ENCODE measurements around the gene HIPK3. TPM values are rescaled to one million over a fixed set of nuclear protein-coding genes. Genes with fewer than 3 reads are reported as not detected.

The HIPK3 gene
- total and polyA plus RNA-seq, 9 of the 15 experiments (the other 6 are each of a cell fraction or from before 2014, with no cell fraction given), result 2.3 to 19.6 (median 7.5) TPM

DNA sequence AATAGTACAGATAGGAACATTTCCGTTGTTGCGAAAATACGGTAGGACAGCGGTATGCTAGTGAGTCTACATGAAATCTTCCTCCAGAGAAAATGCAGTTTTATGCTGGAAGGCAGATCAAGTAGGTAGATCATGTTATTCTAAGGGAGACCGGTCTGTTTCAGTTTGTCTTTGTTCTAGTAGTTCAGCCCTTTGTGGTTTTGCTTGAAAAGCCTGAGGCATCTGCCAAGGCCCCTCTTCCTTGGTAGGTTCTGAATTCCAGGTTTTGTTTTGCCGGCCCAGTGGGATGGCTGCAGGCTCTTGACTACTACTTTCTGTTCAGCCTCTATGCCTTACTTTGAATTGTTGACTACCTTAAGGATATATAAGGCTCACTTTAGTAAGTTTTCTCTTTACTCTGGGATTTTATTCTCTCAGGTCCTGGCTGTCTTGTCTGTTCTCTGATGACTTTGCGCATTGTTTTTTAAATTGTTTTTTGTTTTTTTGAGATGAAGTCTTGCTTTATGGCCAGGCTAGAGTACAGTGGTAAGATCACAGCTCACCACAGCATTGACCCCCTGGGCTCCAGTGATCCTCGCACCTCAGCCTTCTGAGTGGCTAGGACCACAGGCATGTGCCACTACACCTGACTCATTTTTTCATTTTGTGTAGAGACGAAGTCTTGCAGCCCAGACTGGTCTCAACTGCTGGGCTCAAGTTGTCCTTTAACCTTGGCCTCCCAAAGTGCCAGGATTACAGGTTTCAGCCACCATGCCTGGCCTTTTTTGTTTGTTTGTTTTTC lies 53.7 kb downstream of the HIPK3 start (continued):
- TF ChIP-seq, protein P1, sequence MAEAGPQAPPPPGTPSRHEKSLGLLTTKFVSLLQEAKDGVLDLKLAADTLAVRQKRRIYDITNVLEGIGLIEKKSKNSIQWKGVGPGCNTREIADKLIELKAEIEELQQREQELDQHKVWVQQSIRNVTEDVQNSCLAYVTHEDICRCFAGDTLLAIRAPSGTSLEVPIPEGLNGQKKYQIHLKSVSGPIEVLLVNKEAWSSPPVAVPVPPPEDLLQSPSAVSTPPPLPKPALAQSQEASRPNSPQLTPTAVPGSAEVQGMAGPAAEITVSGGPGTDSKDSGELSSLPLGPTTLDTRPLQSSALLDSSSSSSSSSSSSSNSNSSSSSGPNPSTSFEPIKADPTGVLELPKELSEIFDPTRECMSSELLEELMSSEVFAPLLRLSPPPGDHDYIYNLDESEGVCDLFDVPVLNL (CRISPR knock-in tag; IDR thresholded peaks at IDR 0.05; ENCODE audit: low read depth), result no peak

DNA sequence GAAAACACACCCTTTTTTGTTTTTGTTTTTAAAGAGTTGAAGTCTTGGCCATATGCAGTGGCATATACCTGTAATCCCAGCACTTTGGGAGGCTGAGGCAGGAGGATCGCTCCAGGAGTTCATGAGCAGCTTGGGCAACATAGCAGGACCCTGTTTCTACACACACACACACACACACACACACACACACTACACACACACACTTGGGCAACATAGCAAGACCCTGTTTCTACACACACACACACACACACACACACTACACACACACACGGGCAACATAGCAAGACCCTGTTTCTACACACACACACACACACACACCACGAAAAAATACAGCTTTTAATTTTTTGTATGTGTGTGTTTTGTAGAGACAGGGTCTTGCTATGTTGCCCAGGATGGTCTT lies 54.5 kb downstream of the HIPK3 start:
- no peak overlapping the region for H3K9ac ChIP-seq (ENCODE audit: insufficient read depth in 1 of 2, low read depth in 2 of 2, low read length in 2 of 2)
- ChIA-PET POLR2A (no interaction called here), CTCF (ENCODE audit: low intra/inter-chr PET ratio) (no interaction called here)
- no peaks in the 10 kb centered on the region; a peak in 1 of 5 replicates for H3K4me1 ChIP-seq (replicated peaks in 1 of 2; ENCODE audit: control insufficient read depth in 2 of 2, insufficient read depth in 2 of 2, low read length in 2 of 2)
- no peak overlapping the region for H3K27ac ChIP-seq (ENCODE audit: extremely low read depth, low read depth, low read length)
- no peaks in the 10 kb centered on the region for H4K20me1 ChIP-seq (replicated peaks; ENCODE audit: control insufficient read depth, insufficient read depth, low read length)
- no peak for FAIRE-seq
- no TSS peak for BruUV-seq (replicated peaks)
- no peaks in the 10 kb centered on the region for H3K36me3 ChIP-seq (ENCODE audit: control insufficient read depth, insufficient read depth, low read length)
- no peak overlapping the region for H2AFZ ChIP-seq (ENCODE audit: low read depth, low read length)
- no peaks in the 10 kb centered on the region for H3K9me3 ChIP-seq (replicated peaks; ENCODE audit: control insufficient read depth, insufficient read depth, low read depth, low read length)
- ATAC-seq, result no peak
- no peak overlapping the region for H3K4me3 ChIP-seq
- H3K4me2 ChIP-seq (ENCODE audit: insufficient read depth, low read length), result no peak overlapping the region
- peaks cover 25% of the 10 kb centered on the region for H3K79me2 ChIP-seq (ENCODE audit: control insufficient read depth, insufficient read depth, low read length)
- intact Hi-C loops (cut with micrococcal nuclease), result no loop called here
- in situ Hi-C loops (cut with MboI), result no loop called here
- no peaks in the 10 kb centered on the region for H3K27me3 ChIP-seq (ENCODE audit: control insufficient read depth in 2 of 2, insufficient read depth in 2 of 2, low read length in 2 of 2)
- 55% methylated on average over 2 of the region's 3 CpGs for WGBS (ENCODE audit: insufficient coverage, low coverage, missing lambda C conversion rate)
- DNase-seq (ENCODE audit: extremely low read depth in 1 of 4, low spot score in 3 of 4), result no peak
- H3K9me1 ChIP-seq (ENCODE audit: control insufficient read depth, insufficient read depth, low read length), result no peaks in the 10 kb centered on the region
- TF ChIP-seq POLR3A (IDR thresholded peaks at IDR 0.05; ENCODE audit: borderline replicate concordance, extremely low read depth, insufficient read depth, insufficient read length) (no peak), KLF6 (CRISPR knock-in tag; IDR thresholded peaks at IDR 0.05; ENCODE audit: borderline replicate concordance) (no peak), ZNF766 (CRISPR knock-in tag; conservative IDR thresholded peaks at IDR 0.05) (no peak), KAT8 (IDR thresholded peaks at IDR 0.05; ENCODE audit: low read depth) (no peak), SRF (CRISPR knock-in tag; IDR thresholded peaks at IDR 0.05) (no peak), NELFE (IDR thresholded peaks at IDR 0.05; ENCODE audit: insufficient read depth, insufficient read length) (no peak), SAP30 (IDR thresholded peaks at IDR 0.05; ENCODE audit: borderline replicate concordance, insufficient read depth, low read depth, low read length, poor library complexity, severe bottlenecking) (no peak), BRCA1 (IDR thresholded peaks at IDR 0.05) (no peak), BRCA1 (CRISPR knock-in tag; IDR thresholded peaks at IDR 0.05) (no peak), SNRNP70 (optimal IDR thresholded peaks at IDR 0.05; ENCODE audit: low read depth, low read length) (no peak)
- TF ChIP-seq, protein P2, sequence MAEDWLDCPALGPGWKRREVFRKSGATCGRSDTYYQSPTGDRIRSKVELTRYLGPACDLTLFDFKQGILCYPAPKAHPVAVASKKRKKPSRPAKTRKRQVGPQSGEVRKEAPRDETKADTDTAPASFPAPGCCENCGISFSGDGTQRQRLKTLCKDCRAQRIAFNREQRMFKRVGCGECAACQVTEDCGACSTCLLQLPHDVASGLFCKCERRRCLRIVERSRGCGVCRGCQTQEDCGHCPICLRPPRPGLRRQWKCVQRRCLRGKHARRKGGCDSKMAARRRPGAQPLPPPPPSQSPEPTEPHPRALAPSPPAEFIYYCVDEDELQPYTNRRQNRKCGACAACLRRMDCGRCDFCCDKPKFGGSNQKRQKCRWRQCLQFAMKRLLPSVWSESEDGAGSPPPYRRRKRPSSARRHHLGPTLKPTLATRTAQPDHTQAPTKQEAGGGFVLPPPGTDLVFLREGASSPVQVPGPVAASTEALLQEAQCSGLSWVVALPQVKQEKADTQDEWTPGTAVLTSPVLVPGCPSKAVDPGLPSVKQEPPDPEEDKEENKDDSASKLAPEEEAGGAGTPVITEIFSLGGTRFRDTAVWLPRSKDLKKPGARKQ (CRISPR knock-in tag; IDR thresholded peaks at IDR 0.05), result no peak
- TF ChIP-seq, protein P3, sequence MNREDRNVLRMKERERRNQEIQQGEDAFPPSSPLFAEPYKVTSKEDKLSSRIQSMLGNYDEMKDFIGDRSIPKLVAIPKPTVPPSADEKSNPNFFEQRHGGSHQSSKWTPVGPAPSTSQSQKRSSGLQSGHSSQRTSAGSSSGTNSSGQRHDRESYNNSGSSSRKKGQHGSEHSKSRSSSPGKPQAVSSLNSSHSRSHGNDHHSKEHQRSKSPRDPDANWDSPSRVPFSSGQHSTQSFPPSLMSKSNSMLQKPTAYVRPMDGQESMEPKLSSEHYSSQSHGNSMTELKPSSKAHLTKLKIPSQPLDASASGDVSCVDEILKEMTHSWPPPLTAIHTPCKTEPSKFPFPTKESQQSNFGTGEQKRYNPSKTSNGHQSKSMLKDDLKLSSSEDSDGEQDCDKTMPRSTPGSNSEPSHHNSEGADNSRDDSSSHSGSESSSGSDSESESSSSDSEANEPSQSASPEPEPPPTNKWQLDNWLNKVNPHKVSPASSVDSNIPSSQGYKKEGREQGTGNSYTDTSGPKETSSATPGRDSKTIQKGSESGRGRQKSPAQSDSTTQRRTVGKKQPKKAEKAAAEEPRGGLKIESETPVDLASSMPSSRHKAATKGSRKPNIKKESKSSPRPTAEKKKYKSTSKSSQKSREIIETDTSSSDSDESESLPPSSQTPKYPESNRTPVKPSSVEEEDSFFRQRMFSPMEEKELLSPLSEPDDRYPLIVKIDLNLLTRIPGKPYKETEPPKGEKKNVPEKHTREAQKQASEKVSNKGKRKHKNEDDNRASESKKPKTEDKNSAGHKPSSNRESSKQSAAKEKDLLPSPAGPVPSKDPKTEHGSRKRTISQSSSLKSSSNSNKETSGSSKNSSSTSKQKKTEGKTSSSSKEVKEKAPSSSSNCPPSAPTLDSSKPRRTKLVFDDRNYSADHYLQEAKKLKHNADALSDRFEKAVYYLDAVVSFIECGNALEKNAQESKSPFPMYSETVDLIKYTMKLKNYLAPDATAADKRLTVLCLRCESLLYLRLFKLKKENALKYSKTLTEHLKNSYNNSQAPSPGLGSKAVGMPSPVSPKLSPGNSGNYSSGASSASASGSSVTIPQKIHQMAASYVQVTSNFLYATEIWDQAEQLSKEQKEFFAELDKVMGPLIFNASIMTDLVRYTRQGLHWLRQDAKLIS (CRISPR knock-in tag; IDR thresholded peaks at IDR 0.05), result no peak
